Measurements from ENCODE around the gene CALM1.
"Not testable (repeated sequence)": the region's sequence is repeated elsewhere in the genome, so short reads cannot be mapped to it uniquely, and the experiment has no call there.

CALM1 gene

GRCh38 chr14:90387206-90387760 lies 9.5 kb upstream of the CALM1 start:
- H3K9ac ChIP-seq (ENCODE audit: low read length): no peak overlapping the region
- H3K4me3 ChIP-seq (ENCODE audit: low read length): no peak overlapping the region
- no peaks in the 10 kb centered on the region for H3K36me3 ChIP-seq (ENCODE audit: control insufficient read depth, insufficient read depth, low read length)
- peaks cover 22% of the 10 kb centered on the region for H3K4me1 ChIP-seq (ENCODE audit: control insufficient read depth, insufficient read depth, low read length)
- no peaks in the 10 kb centered on the region for H3K9me3 ChIP-seq (ENCODE audit: control insufficient read depth, low read length)
- no peaks in the 10 kb centered on the region for H3K27me3 ChIP-seq (ENCODE audit: control insufficient read depth, insufficient read depth, low read length)

DNA sequence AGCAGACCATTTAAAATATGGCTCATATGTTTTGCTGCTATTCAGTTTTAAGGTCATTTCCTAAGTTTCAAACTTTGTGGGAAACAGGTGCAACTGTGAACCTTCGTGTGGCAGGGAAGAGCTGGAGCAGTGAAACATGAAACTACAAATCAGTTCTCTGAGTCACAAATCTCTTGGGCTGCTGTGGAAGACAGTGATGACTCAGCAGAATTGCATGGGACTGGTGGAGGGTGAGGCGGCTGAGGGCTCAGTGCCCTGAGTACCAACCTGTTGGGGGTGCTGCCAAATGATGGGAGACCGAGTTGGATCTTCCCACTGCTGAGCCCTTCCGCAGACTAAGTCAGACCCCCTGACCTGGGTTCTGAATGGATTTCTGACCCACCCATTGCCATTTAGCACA lies 8.4 kb upstream of the CALM1 start:
- Histone ChIP-seq H3K9me3 (ENCODE audit: control insufficient read depth, low read length) (no peaks in the 10 kb centered on the region), H3K9ac (ENCODE audit: low read length) (no peak overlapping the region), H3K4me1 (ENCODE audit: control insufficient read depth, insufficient read depth, low read length) (peaks cover 22% of the 10 kb centered on the region), H3K36me3 (ENCODE audit: control insufficient read depth, insufficient read depth, low read length) (no peaks in the 10 kb centered on the region), H3K4me3 (ENCODE audit: low read length) (no peak overlapping the region), H3K27me3 (ENCODE audit: control insufficient read depth, insufficient read depth, low read length) (no peaks in the 10 kb centered on the region)

- no peak overlapping the region for H3K9ac ChIP-seq (ENCODE audit: low read length)
- no peaks in the 10 kb centered on the region for H3K27me3 ChIP-seq (ENCODE audit: control insufficient read depth, insufficient read depth, low read length)
- H3K9me3 ChIP-seq (ENCODE audit: control insufficient read depth, low read length): no peaks in the 10 kb centered on the region
- H3K4me3 ChIP-seq (ENCODE audit: low read length): no peak overlapping the region
- no peaks in the 10 kb centered on the region for H3K36me3 ChIP-seq (ENCODE audit: control insufficient read depth, insufficient read depth, low read length)
- H3K4me1 ChIP-seq (ENCODE audit: control insufficient read depth, insufficient read depth, low read length): peaks cover 19% of the 10 kb centered on the region
Observed at GRCh38 chr14:90388982-90389381, 7.8 kb upstream of the CALM1 start.

- H3K9me3 ChIP-seq (ENCODE audit: control insufficient read depth, low read length): no peaks in the 10 kb centered on the region
- H3K9ac ChIP-seq (ENCODE audit: low read length): no peak overlapping the region
- no peak overlapping the region for H3K4me3 ChIP-seq (ENCODE audit: low read length)
- H3K4me1 ChIP-seq (ENCODE audit: control insufficient read depth, insufficient read depth, low read length): peaks cover 2% of the 10 kb centered on the region
- no peaks in the 10 kb centered on the region for H3K36me3 ChIP-seq (ENCODE audit: control insufficient read depth, insufficient read depth, low read length)
- H3K27me3 ChIP-seq (ENCODE audit: control insufficient read depth, insufficient read depth, low read length): no peaks in the 10 kb centered on the region
Observed at GRCh38 chr14:90393966-90394365, 2.9 kb upstream of the CALM1 start.

GRCh38 chr14:90394782-90395181 lies 2.0 kb upstream of the CALM1 start:
- not testable (repeated sequence) for H3K27me3 ChIP-seq (ENCODE audit: control insufficient read depth, insufficient read depth, low read length); H3K9me3 ChIP-seq (ENCODE audit: control insufficient read depth, low read length); H3K36me3 ChIP-seq (ENCODE audit: control insufficient read depth, insufficient read depth, low read length); H3K9ac ChIP-seq (ENCODE audit: low read length); H3K4me1 ChIP-seq (ENCODE audit: control insufficient read depth, insufficient read depth, low read length); H3K4me3 ChIP-seq (ENCODE audit: low read length)

GRCh38 chr14:90397425-90398314 lies 841 bp downstream of the CALM1 start:
- no peaks in the 10 kb centered on the region for H3K9me3 ChIP-seq (ENCODE audit: control insufficient read depth, low read length)
- H3K9ac ChIP-seq (ENCODE audit: low read length): peak overlapping the region; percentile 80
- no peaks in the 10 kb centered on the region for H3K27me3 ChIP-seq (ENCODE audit: control insufficient read depth, insufficient read depth, low read length)
- peaks cover 6% of the 10 kb centered on the region for H3K36me3 ChIP-seq (ENCODE audit: control insufficient read depth, insufficient read depth, low read length)
- H3K4me3 ChIP-seq (ENCODE audit: low read length): peak overlapping the region; percentile 76
- peaks cover 23% of the 10 kb centered on the region for H3K4me1 ChIP-seq (ENCODE audit: control insufficient read depth, insufficient read depth, low read length)

DNA sequence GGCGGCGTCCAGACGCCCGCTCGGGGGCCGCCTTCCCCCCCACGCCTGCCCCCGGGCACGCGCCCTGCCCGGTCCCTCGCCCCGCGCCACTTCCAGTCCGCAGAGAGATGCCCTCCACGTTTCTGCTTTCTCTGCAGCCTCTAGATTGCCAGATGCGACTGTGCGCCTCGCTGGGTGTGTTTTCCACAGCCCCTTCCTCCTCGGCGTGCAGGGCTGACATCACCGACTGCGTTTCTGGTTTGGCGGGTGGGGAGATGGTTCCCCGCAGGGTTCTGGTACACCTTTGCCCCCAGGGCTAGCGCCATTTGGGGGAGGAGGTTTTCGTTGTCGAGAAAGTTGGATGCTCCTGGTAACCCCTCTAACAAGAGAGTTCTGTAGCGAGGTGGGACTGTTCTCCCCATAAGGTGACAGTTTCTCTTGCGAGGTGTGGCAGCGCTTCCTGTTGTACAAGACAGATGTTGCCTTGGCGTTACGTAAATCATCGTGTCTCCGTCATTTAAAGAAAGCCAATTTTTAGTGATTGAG lies 1.5 kb downstream of the CALM1 start:
- Histone ChIP-seq H3K36me3 (ENCODE audit: control insufficient read depth, insufficient read depth, low read length) (peaks cover 6% of the 10 kb centered on the region), H3K4me3 (ENCODE audit: low read length) (no peak overlapping the region), H3K9me3 (ENCODE audit: control insufficient read depth, low read length) (no peaks in the 10 kb centered on the region), H3K27me3 (ENCODE audit: control insufficient read depth, insufficient read depth, low read length) (no peaks in the 10 kb centered on the region), H3K9ac (ENCODE audit: low read length) (peak overlapping the region; percentile 70), H3K4me1 (ENCODE audit: control insufficient read depth, insufficient read depth, low read length) (peaks cover 23% of the 10 kb centered on the region)

GRCh38 chr14:90398841-90399540 lies 2.2 kb downstream of the CALM1 start:
- Histone ChIP-seq H3K4me3 (ENCODE audit: low read length) (no peak overlapping the region), H3K9ac (ENCODE audit: low read length) (peak overlapping the region; percentile 70), H3K27me3 (ENCODE audit: control insufficient read depth, insufficient read depth, low read length) (no peaks in the 10 kb centered on the region), H3K4me1 (ENCODE audit: control insufficient read depth, insufficient read depth, low read length) (peaks cover 23% of the 10 kb centered on the region), H3K9me3 (ENCODE audit: control insufficient read depth, low read length) (no peaks in the 10 kb centered on the region), H3K36me3 (ENCODE audit: control insufficient read depth, insufficient read depth, low read length) (peaks cover 12% of the 10 kb centered on the region)

- Histone ChIP-seq H3K9me3 (ENCODE audit: control insufficient read depth, low read length) (no peaks in the 10 kb centered on the region), H3K27me3 (ENCODE audit: control insufficient read depth, insufficient read depth, low read length) (no peaks in the 10 kb centered on the region), H3K4me3 (ENCODE audit: low read length) (no peak overlapping the region), H3K4me1 (ENCODE audit: control insufficient read depth, insufficient read depth, low read length) (peaks cover 23% of the 10 kb centered on the region), H3K9ac (ENCODE audit: low read length) (peak overlapping the region; percentile 26), H3K36me3 (ENCODE audit: control insufficient read depth, insufficient read depth, low read length) (peaks cover 13% of the 10 kb centered on the region)
Observed at GRCh38 chr14:90399541-90400444, 3.0 kb downstream of the CALM1 start.

- Histone ChIP-seq H3K9ac (ENCODE audit: low read length) (no peak overlapping the region), H3K27me3 (ENCODE audit: control insufficient read depth, insufficient read depth, low read length) (no peaks in the 10 kb centered on the region), H3K4me3 (ENCODE audit: low read length) (no peak overlapping the region), H3K36me3 (ENCODE audit: control insufficient read depth, insufficient read depth, low read length) (peaks cover 13% of the 10 kb centered on the region), H3K9me3 (ENCODE audit: control insufficient read depth, low read length) (no peaks in the 10 kb centered on the region), H3K4me1 (ENCODE audit: control insufficient read depth, insufficient read depth, low read length) (peaks cover 23% of the 10 kb centered on the region)
Observed at GRCh38 chr14:90400904-90401561, 4.2 kb downstream of the CALM1 start.

DNA sequence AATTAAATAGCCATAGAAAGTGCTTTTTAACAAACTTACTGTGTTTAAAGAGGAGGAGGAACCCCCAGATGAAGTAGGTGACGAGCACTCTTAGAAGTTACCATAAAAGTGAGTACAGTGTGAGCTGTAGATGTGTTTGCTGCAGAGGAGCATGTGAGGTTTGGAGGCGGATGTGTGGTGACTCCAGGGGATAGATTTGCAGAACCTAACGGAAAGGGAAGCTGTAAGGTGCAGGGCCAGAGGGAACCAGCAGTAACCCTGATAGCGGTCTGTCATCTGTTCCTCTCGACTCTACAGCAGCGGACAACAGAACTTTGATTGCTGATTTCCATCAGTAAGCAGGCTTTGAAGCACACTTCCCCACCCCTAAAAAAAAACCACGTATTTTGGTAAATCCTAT lies 5.2 kb downstream of the CALM1 start:
- no peaks in the 10 kb centered on the region for H3K27me3 ChIP-seq (ENCODE audit: control insufficient read depth, insufficient read depth, low read length)
- peaks cover 13% of the 10 kb centered on the region for H3K36me3 ChIP-seq (ENCODE audit: control insufficient read depth, insufficient read depth, low read length)
- no peak overlapping the region for H3K4me3 ChIP-seq (ENCODE audit: low read length)
- H3K9ac ChIP-seq (ENCODE audit: low read length): no peak overlapping the region
- peaks cover 23% of the 10 kb centered on the region for H3K4me1 ChIP-seq (ENCODE audit: control insufficient read depth, insufficient read depth, low read length)
- H3K9me3 ChIP-seq (ENCODE audit: control insufficient read depth, low read length): no peaks in the 10 kb centered on the region
